ENCODE measurements around the gene STPG4.

DNA sequence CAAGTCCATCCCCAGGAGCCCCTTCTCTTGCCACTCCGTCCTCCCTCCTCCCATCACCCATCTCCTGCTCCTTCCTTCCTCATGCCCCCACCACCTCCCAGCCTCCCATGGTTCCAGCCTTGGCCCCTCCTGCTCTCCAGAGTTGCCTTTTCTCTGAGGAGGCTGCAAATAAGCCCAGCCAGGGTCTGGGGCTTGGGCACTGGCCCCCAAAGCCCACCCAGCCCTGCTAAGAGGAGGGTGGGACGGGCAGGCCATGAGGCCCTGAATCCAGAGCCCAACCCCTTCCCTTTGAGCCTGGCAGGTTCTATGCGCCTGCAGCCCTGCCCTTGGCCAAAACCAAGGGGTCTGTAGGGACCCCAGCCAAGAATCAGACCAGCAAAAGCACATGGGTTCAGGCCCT, 71.6 kb downstream of the STPG4 start:
- TF ChIP-seq CTCF (IDR thresholded peaks at IDR 0.05), result no peak
- TF ChIP-seq EP300 (IDR thresholded peaks at IDR 0.05), result no peak
- TF ChIP-seq POLR2A (IDR thresholded peaks at IDR 0.05; ENCODE audit: low read depth), result no peak

All from esophagus muscularis mucosa (tissue), 4 donors.